ENCODE results near the gene CCDC6.
A peak's percentile ranks its signal among the peaks of the same experiment; 100 is the strongest.

The CCDC6 gene

GRCh38 chr10:59823111-59823510, 83.2 kb downstream of the CCDC6 start:
- no peak for DNase-seq (ENCODE audit: low read depth)
- no peak overlapping the region for H3K4me3 ChIP-seq (ENCODE audit: low read depth, low read length)
- TF ChIP-seq, protein P1, sequence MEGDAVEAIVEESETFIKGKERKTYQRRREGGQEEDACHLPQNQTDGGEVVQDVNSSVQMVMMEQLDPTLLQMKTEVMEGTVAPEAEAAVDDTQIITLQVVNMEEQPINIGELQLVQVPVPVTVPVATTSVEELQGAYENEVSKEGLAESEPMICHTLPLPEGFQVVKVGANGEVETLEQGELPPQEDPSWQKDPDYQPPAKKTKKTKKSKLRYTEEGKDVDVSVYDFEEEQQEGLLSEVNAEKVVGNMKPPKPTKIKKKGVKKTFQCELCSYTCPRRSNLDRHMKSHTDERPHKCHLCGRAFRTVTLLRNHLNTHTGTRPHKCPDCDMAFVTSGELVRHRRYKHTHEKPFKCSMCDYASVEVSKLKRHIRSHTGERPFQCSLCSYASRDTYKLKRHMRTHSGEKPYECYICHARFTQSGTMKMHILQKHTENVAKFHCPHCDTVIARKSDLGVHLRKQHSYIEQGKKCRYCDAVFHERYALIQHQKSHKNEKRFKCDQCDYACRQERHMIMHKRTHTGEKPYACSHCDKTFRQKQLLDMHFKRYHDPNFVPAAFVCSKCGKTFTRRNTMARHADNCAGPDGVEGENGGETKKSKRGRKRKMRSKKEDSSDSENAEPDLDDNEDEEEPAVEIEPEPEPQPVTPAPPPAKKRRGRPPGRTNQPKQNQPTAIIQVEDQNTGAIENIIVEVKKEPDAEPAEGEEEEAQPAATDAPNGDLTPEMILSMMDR (IDR thresholded peaks at IDR 0.05; ENCODE audit: insufficient read depth, low read depth, low read length, missing control alignments) = no peak

- TF ChIP-seq, protein P1 (IDR thresholded peaks at IDR 0.05; ENCODE audit: insufficient read depth, low read depth, low read length, missing control alignments) = no peak
- H3K4me3 ChIP-seq (ENCODE audit: low read depth, low read length) = no peak overlapping the region
- no peak for DNase-seq (ENCODE audit: low read depth)
Observed at GRCh38 chr10:59820471-59820870, 85.9 kb downstream of the CCDC6 start.

DNA sequence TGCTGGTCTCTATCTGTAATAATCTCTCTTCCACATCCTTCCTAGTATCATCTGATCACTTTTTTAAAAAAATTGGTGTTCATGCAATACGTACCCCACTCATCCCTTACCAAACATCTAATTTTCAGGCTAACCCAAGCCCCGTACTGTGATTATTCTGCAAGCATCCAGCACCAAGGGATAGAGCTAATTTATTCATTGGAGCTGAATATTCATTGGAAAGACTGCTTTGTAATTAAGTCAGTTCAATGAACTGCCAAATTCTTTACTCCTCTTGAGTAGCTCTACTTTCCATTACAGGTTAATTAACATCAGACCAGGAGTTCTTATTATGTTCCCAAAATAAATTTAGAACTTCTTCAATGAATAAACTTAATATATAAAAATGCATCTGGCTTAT, 86.7 kb downstream of the CCDC6 start:
- no peak overlapping the region for H3K4me3 ChIP-seq (ENCODE audit: low read depth, low read length)
- DNase-seq (ENCODE audit: low read depth) = no peak
- TF ChIP-seq, protein P1 (IDR thresholded peaks at IDR 0.05; ENCODE audit: insufficient read depth, low read depth, low read length, missing control alignments) = no peak

DNA sequence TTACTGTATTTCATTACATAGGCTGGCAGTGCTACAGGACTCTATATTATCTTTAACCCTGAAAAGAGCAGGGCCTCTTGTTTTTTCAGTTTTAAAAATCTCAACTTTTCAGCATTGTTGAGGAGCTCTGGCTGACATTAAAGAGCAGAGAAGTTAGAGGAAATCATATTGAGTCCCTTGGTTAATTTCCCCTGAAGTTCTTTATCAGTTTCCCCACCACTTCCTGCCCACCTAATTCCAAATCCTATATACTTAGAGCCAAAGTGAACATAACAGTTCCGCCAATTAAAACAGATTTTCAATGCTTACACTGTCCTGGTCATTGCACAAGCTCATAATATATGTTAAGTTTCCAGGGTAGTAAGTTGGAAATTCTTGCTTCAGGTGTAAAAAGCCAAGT, 87.1 kb downstream of the CCDC6 start:
- TF ChIP-seq, protein P1 (IDR thresholded peaks at IDR 0.05; ENCODE audit: insufficient read depth, low read depth, low read length, missing control alignments) = no peak
- no peak overlapping the region for H3K4me3 ChIP-seq (ENCODE audit: low read depth, low read length)
- no peak for DNase-seq (ENCODE audit: low read depth)

- no peak for DNase-seq (ENCODE audit: low read depth)
- H3K4me3 ChIP-seq (ENCODE audit: low read depth, low read length) = no peak overlapping the region
- TF ChIP-seq, protein P1 (IDR thresholded peaks at IDR 0.05; ENCODE audit: insufficient read depth, low read depth, low read length, missing control alignments) = no peak
Observed at GRCh38 chr10:59817773-59818172, 88.6 kb downstream of the CCDC6 start.

DNA sequence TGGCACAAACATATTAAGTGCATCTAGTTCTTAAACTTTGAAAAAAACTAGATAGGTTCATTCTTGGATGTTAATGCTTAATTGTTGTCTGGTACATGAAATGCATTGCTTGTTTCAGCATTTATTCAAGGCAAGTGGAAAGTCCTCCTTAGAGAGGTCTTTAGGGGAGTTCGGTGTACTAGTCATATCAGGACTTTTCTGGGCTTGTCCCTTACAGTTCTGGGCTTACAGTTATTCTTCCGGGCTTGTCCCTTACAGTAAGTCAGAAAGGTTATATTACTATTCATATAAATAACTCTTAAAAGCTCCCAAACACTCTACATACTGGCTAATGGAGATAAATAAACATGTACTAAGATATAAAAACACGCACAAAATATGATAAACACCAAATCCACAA, 91.5 kb downstream of the CCDC6 start:
- peak; percentile 26 for DNase-seq (ENCODE audit: low read depth)
- TF ChIP-seq, protein P1 (IDR thresholded peaks at IDR 0.05; ENCODE audit: insufficient read depth, low read depth, low read length, missing control alignments) = no peak
- H3K4me3 ChIP-seq (ENCODE audit: low read depth, low read length) = no peak overlapping the region

DNA sequence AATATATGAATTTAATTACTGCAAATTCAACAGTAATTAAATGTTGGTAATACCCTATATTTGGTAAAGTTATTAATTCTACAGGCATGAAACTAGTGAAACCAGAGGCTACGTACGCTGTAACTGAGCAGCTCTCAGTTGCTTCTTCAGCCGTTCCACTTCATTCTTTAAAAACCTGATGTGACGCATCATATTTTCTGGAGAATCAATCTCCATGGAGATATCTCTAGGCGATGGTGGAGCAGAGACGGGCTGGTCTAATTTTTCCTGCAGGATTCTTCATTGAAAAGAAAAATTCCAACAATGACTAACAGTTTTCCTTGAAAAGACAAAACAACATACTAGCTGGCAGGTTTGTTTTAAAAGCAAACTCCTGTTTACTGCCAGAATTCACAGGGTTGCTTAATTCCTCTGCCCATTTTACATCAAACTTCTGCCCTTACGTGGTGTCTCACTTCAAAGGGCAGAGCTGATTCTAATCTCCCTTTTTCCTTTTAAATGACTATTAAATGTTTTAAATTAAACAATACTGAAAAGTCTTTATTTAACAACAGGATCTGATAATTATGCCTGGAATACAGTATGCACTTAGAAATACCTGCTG, 93.7 kb downstream of the CCDC6 start:
- no peak overlapping the region for H3K4me3 ChIP-seq (ENCODE audit: low read depth, low read length)
- no peak for DNase-seq (ENCODE audit: low read depth)
- TF ChIP-seq, protein P1 (IDR thresholded peaks at IDR 0.05; ENCODE audit: insufficient read depth, low read depth, low read length, missing control alignments) = no peak
